HCT116 (cell line): Measurements from ENCODE around the gene ZBTB16. TPM values are rescaled to one million over a fixed set of nuclear protein-coding genes. Genes with fewer than 3 reads are reported as not detected.

Experiments
- ATAC-seq: fragments of 200-7000 bp; cut with Tn5 transposase; 2 replicates; pipeline ENCODE4 v1.9.1; 2020; ENCODE audit warnings: mild to moderate bottlenecking, moderate library complexity
- BruUV-seq: library from RNA; stranded (reverse); fragments of 400-500 nt; replicated peaks from 2 replicates; lab custom pipeline; 2021; lab: Mats Ljungman, UMichigan
- CTCF ChIA-PET: fragments of 300-600 bp; sonication (Branson Sonifier 250); formaldehyde crosslinking; loops from one replicate; lab custom pipeline; 2021; ENCODE audit warnings: antibody characterized with exemption; lab: Charles Lee
- POLR2A ChIA-PET: fragments of 300-600, 350-600 bp; sonication (Branson Sonifier 250); formaldehyde crosslinking; loops from one replicate; lab custom pipeline; 2021; ENCODE audit warnings: antibody characterized with exemption; lab: Charles Lee
- RAD21 ChIA-PET, 2 experiments: fragments of 300-600 bp; sonication (Branson Sonifier 250); formaldehyde crosslinking; loops; one replicate each; lab custom pipeline; 2023; ENCODE audit warnings: low total read pairs in 2 of 2; ENCODE audit not compliant: uncharacterized antibody in 2 of 2, unreplicated experiment in 2 of 2, low non-redundant PET in 1 of 2; lab: Charles Lee
- DNase-seq: peaks from one replicate; pipeline ENCODE4 v3.0.0-alpha.2; 2010; ENCODE audit warnings: low read depth, low spot score
- H2AFZ ChIP-seq: fragments of 200-600 bp; shearing (Covaris generic), sonication (generic); 2 replicates; pipeline ENCODE4 v1.6.1; 2017; ENCODE audit warnings: low read depth, mixed run types, mixed read lengths, antibody characterized with exemption, low read length; ENCODE audit not compliant: poor library complexity, severe bottlenecking
- H3K27ac ChIP-seq: 2 replicates; pipeline ENCODE4 v1.5.1; 2012; ENCODE audit warnings: low read depth, low read length
- H3K27me3 ChIP-seq: fragments of 200-600 bp; sonication (generic); 2 replicates; pipeline ENCODE4 v1.6.1; 2016; ENCODE audit warnings: mixed run types, low read length, mixed read lengths; ENCODE audit not compliant: insufficient read depth
- H3K36me3 ChIP-seq, 2 experiments: fragments of 200-500 bp in 1 of 2; fragments of 200-600 bp in 1 of 2; sonication (Bioruptor generic) in 1 of 2; sonication (generic) in 1 of 2; 2 replicates each; pipeline versions ENCODE4 v1.5.1 to v1.6.1; 2014 to 2016; ENCODE audit warnings: low read length in 2 of 2, inconsistent platforms in 1 of 2, mixed read lengths in 1 of 2, mixed run types in 1 of 2; ENCODE audit not compliant: insufficient read depth in 2 of 2, control insufficient read depth in 1 of 2
- H3K4me1 ChIP-seq, 2 experiments: fragments of 200-600 bp in 1 of 2; sonication (generic) in 1 of 2; 2 replicates each; pipeline versions ENCODE4 v1.5.1 to v1.6.1; 2012 to 2017; ENCODE audit warnings: low read length in 2 of 2, inconsistent platforms in 1 of 2, mild to moderate bottlenecking in 1 of 2, mixed read lengths in 1 of 2, mixed run types in 1 of 2, moderate library complexity in 1 of 2; ENCODE audit not compliant: insufficient read depth in 2 of 2, control insufficient read depth in 1 of 2
- H3K4me2 ChIP-seq: fragments of 200-600 bp; sonication (generic); 2 replicates; pipeline ENCODE4 v1.6.1; 2017; ENCODE audit warnings: mixed run types, low read length, mixed read lengths
- H3K4me3 ChIP-seq, 2 experiments: fragments of 200-600 bp in 1 of 2; sonication (generic) in 1 of 2; replicated peaks in 1 of 2; 2 replicates each; pipeline ENCODE4 v1.5.1; 2011 to 2016; ENCODE audit warnings: low read length in 2 of 2, control low read depth in 1 of 2, low read depth in 1 of 2, mild to moderate bottlenecking in 1 of 2, mixed read lengths in 1 of 2, mixed run types in 1 of 2
- H3K79me2 ChIP-seq: fragments of 200-600 bp; sonication (generic); 2 replicates; pipeline ENCODE4 v1.6.1; 2017; ENCODE audit warnings: mild to moderate bottlenecking, mixed run types, low read length, moderate library complexity, mixed read lengths; ENCODE audit not compliant: insufficient read depth
- H3K9ac ChIP-seq: fragments of 200-600 bp; sonication (generic); 2 replicates; pipeline ENCODE4 v1.6.1; 2016; ENCODE audit warnings: low read length, mixed read lengths
- H3K9me2 ChIP-seq: fragments of 200-600 bp; sonication (generic), shearing (Covaris generic); 2 replicates; pipeline ENCODE4 v1.6.1; 2017; ENCODE audit warnings: mixed run types, mild to moderate bottlenecking, moderate library complexity; ENCODE audit not compliant: insufficient read depth
- H3K9me3 ChIP-seq, 2 experiments: fragments of 200-500 bp in 1 of 2; fragments of 200-600 bp in 1 of 2; sonication (Bioruptor generic) in 1 of 2; sonication (generic) in 1 of 2; 2 replicates each; pipeline ENCODE4 v1.6.1; 2014 to 2017; ENCODE audit warnings: low read length in 2 of 2, mixed read lengths in 2 of 2, inconsistent platforms in 1 of 2, low read depth in 1 of 2, mild to moderate bottlenecking in 1 of 2, mixed run types in 1 of 2, moderate library complexity in 1 of 2; ENCODE audit not compliant: control insufficient read depth in 1 of 2, insufficient read depth in 1 of 2
- H4K20me1 ChIP-seq: fragments of 200-600 bp; sonication (generic), shearing (Covaris generic); 2 replicates; pipeline ENCODE4 v1.6.1; 2017; ENCODE audit warnings: mixed run types, mild to moderate bottlenecking, moderate library complexity; ENCODE audit not compliant: insufficient read depth
- CEBPB ChIP-seq: IDR thresholded peaks from 2 replicates; pipeline ENCODE4 v1.6.1; 2012; ENCODE audit warnings: low read depth
- EZH2phosphoT487 ChIP-seq: fragments of 200-600 bp; IDR thresholded peaks from 2 replicates; pipeline ENCODE4 v1.6.1; 2018; ENCODE audit warnings: antibody characterized with exemption, borderline replicate concordance
- POLR2AphosphoS5 ChIP-seq: IDR thresholded peaks from 2 replicates; pipeline ENCODE4 v1.6.1; 2011; ENCODE audit warnings: mild to moderate bottlenecking, low read depth, low read length, moderate library complexity
- SP1 ChIP-seq: IDR thresholded peaks from 2 replicates; pipeline ENCODE4 v1.6.1; 2012; ENCODE audit warnings: low read depth
- SRF ChIP-seq: IDR thresholded peaks from 2 replicates; pipeline ENCODE4 v1.6.1; 2012; ENCODE audit warnings: low read depth
- TCF7L2 ChIP-seq: IDR thresholded peaks from 2 replicates; pipeline ENCODE4 v1.7.0; 2011; ENCODE audit warnings: borderline replicate concordance, inconsistent platforms; ENCODE audit not compliant: insufficient read depth, insufficient read length; ENCODE audit errors: extremely low read depth
- YY1 ChIP-seq: IDR thresholded peaks from 2 replicates; pipeline ENCODE4 v1.6.1; 2011; ENCODE audit warnings: low read length, low read depth, moderate library complexity, mild to moderate bottlenecking; ENCODE audit not compliant: insufficient replicate concordance; ENCODE audit errors: extremely low read depth
- ZNF274 ChIP-seq: fragments of 200-500 bp; sonication (Bioruptor generic); IDR thresholded peaks from 2 replicates; pipeline ENCODE4 v1.6.1; 2014; ENCODE audit warnings: mild to moderate bottlenecking, low read depth, low read length, inconsistent platforms
- intact Hi-C: fragments of 100-400 bp; cut with micrococcal nuclease; formaldehyde crosslinking; loops from 2 replicates; pipeline ENCODE4 v1.10.0; 2022
- total RNA-seq: library from RNA; stranded (reverse); gene quantifications from one replicate; pipeline ENCODE4 v1.2.1, GENCODE V29; 2021; ENCODE audit not compliant: unreplicated experiment

The ZBTB16 gene
- total RNA-seq, 1 experiment from 2014 or later = 0.30 TPM

GRCh38 chr11:114099392-114100178, 40.1 kb downstream of the ZBTB16 start:
- H3K4me1 ChIP-seq = no peaks in the 10 kb centered on the region
- no peak overlapping the region for H3K4me2 ChIP-seq
- no peak overlapping the region for H3K9ac ChIP-seq
- H3K9me2 ChIP-seq = no peaks in the 10 kb centered on the region
- peaks cover 63% of the 10 kb centered on the region for H3K27me3 ChIP-seq
- DNase-seq (no peak), ATAC-seq (no peak)
- H3K9me3 ChIP-seq = no peaks in the 10 kb centered on the region
- H3K79me2 ChIP-seq = no peaks in the 10 kb centered on the region
- H3K27ac ChIP-seq = no peak overlapping the region
- no peaks in the 10 kb centered on the region for H4K20me1 ChIP-seq
- POLR2A ChIA-PET = no interaction called here
- CTCF ChIA-PET = no interaction called here
- H3K36me3 ChIP-seq = no peaks in the 10 kb centered on the region
- no peak for TF ChIP-seq ZNF274
- TF ChIP-seq CEBPB = no peak
- no peak for TF ChIP-seq POLR2AphosphoS5
- TF ChIP-seq SRF = no peak
- TF ChIP-seq TCF7L2 = no peak
- TF ChIP-seq EZH2phosphoT487 = no peak
- no peak for TF ChIP-seq SP1
- no peak for TF ChIP-seq YY1
- RAD21 ChIA-PET = interaction anchor here in 1 of 2 experiments (0.7 kb wide), 1 partner anchor 72 kb away, joined by 4 read pairs; no protein-coding TSS in a partner anchor
- no peak overlapping the region for H2AFZ ChIP-seq
- intact Hi-C loops = no loop called here
- H3K4me3 ChIP-seq = no peak overlapping the region
- no TSS peak for BruUV-seq
